HG03378 (cell line): ENCODE results near the gene OBSCN.
"Not testable (repeated sequence)": the region's sequence is repeated elsewhere in the genome, so short reads cannot be mapped to it uniquely, and the experiment has no call there.

Experiments
- ATAC-seq: cut with Tn5 transposase; IDR thresholded peaks from one replicate; pipeline ENCODE4 v1.9.1; 2021; ENCODE audit warnings: mild to moderate bottlenecking, moderate library complexity; ENCODE audit not compliant: unreplicated experiment

The OBSCN gene

DNA sequence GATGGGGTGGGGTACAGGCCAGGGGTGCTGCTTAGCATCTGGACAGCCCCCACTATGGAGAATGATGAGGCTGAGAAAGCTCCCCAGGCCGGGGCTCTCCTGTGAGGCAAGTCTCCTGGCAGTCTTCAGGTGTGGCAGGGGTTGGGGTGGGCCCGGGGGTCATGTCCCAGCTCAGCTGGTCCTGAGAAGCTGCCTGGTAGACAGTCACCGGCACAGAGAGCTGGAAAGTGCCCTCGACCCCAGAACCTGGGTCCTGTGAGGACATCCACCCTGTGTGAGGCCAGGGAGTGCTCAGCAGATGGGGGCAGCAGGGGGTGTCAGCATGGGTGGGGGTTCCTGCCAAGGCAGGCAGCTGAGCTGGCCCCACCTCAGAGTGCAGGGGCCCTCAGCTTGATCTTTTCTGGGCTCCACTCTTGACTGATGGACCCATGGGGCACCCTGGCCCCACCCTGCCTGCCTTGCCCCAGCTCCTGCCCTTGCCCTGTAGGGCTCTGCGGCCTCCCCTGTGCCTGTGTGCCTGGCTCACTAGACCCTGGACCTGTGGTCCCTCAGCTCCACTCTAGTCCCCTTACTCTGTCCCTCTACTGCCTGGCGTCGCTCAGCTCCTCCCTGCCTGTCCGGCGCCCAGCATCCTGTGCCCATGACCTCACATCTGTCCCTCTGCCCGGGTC is 36.5 kb upstream of the OBSCN start:
- ATAC-seq: no peak

DNA sequence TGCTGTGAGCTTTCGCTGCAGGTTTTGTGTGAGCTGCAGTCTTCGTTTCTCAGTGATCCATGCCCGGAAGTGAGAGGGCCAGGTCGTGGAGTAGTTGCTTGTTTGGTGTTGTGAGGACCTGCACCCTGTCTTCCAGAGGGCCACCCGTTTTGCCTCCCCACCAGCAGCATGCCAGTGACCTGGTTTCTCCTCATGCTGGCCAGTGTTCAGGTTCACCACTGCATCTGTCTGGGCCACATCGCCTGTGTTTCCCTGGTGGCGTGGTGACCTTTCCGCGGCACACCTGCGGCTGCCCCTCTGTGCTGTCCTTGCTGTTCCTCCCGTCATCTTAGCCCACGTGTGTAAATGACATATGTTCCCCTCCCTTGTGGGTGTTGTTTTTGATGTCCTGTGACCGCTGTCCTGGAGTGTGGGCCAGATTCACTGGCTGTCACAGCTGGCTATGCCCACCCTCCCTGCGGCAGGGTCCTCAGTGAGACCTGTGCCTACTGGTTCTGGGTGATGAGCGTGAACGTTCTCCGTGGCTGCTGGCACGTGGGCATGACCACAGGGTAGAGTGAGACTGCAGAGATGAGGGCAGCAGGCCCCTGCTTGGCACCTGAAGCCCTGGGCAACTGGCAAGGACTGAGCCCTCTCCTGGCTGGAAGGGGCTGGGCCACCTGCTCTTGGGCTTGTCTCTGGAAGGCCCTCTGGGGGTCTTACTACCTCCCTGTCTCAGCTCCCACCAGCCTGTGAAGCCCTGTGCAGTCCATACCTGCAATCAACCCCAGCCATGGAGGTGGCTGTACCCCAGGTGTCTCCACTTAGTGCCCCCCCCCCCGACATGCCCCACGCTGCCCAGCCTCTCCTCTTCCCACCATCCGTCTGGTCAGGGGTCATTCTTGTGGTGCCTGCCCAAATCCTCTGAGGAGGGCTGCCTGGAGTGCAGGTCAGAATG is 35.0 kb upstream of the OBSCN start:
- no peak for ATAC-seq

DNA sequence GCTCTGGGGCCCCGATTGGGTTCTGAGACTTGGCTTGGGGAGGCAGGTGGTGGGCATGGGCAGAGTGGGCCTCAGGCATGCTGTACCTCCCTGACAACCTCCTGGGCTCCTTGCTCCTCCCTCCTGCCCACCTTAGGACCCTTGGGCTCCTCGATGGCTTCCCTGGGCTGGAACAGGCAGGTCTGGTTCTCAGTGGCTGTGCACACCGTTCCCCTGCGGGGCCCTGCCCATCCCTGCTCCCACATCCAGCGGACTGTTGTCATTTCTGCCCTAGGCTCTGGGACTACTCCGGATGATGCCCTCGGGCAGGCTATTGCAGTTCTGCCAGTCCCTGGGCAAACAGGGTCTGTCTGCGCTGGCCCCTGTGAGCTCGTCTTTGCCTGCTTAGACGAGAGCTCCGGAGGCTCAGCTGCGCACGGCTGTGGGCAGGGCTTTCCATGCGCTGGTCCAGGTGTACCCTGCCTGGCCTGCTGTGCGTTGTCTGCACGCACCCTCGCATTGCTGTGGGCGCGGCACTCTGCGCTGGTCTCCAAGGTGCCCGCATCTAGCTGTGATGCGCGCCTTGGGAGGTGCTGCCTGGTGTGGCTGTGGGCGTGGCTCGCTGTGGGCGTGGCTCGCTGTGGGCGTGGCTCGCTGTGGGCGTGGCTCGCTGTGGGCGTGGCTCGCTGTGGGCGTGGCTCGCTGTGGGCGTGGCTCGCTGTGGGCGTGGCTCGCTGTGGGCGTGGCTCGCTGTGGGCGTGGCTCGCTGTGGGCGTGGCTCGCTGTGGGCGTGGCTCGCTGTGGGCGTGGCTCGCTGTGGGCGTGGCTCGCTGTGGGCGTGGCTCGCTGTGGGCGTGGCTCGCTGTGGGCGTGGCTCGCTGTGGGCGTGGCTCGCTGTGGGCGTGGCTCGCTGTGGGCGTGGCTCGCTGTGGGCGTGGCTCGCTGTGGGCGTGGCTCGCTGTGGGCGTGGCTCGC is 34.0 kb upstream of the OBSCN start:
- not testable (repeated sequence) for ATAC-seq

DNA sequence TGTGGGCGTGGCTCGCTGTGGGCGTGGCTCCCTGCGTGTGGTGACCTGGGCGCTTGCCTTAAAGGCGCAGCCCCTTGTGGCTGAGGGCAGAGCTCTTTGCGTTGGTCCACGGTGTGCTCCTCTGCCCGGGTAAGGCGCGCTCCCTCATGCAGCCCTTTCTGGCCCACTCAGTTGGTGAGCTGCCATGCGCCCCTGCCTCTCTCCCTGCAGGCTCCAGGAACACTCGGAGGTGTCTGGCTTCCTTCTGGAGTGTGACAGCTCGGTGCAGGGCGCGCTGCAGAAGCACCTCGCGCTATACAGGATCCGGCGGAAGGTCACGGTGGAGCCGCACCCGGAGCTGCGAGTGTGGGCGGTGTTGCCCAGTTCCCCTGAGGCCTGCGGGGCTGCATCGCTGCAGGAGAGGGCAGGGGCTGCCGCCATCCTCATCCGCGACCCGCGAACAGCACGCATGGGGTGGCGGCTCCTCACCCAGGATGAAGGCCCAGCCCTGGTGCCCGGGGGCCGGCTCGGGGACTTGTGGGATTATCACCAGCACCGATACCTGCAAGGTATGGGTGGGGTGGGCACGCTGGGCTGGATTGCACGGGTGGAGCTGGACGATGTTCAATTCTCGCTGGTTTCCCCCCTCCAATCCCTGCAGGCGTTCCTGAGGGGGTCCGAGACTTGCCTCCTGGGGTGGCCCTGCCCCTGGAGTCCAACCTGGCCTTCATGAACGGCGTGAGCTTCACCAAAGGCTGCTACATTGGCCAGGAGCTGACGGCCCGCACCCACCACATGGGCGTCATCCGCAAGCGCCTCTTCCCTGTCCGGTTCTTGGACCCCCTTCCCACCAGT is 33.1 kb upstream of the OBSCN start:
- no peak for ATAC-seq

DNA sequence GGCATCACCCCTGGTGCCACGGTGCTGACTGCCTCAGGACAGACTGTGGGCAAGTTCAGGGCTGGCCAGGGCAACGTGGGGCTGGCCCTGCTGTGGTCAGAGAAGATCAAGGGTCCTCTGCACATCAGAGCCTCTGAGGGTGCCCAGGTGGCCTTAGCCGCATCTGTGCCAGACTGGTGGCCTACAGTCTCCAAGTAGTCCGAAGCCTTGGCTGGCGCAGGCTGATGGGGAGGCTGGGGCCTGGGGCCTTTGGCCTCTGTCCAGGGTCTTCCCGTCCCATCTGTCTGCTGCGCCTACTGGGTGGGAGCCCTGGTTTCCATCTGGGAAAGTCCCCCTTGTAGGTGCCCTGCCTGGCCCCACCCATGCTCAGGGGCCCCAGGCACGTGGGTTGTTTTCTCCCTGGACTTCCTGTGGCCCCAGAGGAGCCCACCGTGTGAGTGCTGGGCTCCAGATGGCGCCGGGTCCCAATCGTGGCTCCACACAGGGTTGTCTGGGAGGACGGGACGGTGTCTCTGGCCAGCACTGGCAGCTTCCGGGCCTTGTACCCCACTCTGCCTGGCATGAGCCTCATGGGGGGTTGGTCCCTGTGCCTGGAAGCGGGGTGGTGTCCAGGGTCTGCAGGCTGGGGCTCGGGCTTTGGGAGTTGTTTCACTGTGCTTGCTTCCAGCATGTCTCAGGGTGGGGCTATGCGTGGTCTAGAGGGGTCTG is 32.4 kb upstream of the OBSCN start:
- ATAC-seq: no peak

DNA sequence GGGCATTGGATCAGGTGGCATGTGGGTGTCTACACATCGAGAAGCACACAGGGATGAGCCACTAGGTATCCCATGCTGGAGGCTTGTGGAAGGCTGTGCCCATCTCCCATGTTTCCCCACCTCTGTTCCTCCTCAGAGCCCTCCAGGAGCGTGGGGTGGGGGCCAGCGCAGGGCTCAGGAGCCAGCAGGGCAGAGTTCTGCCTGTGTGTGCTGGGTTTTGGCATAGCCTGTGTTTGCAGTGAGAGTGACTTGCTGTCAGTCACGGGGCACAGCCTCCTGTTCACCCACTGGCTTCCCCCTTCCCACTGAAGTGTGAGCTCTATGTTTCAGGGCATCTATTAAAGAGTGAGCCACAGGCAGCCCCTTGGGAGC is 31.8 kb upstream of the OBSCN start:
- no peak for ATAC-seq

DNA sequence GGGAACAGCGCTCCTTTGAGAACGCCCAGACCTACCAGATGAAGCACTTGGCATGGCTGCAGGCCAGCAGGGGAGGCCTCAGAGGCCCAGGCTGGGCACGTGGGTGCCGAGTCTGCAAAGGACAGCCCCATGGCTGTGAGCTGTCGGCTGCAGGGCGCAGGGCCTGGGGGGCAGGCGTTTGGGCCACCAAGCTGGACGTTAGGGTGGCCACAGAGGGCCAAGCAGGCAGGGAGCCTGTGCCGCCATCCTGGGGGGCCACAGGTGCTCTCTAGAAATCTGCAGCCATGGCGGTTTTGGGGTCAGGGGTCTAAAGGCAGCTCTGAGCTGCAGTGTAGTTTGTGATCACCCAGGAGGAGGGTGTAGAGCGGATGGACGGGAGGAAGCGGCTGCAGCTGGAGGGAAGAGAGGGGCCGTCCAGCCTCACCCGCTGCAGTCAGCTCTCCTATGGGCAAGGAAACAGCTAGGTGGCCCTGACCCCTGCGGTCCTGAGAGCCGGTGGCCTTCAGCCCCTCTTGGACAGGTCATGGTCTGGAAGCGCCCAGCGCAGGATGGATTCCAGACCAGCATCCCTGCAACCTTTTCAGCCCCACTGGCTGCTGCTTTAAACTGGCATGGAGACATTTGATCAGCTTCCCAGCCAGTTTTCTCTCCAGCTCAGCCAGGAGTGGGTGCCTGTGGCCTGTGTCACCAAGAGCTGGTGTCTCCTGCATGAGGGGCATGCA is 31.2 kb upstream of the OBSCN start:
- ATAC-seq: no peak

DNA sequence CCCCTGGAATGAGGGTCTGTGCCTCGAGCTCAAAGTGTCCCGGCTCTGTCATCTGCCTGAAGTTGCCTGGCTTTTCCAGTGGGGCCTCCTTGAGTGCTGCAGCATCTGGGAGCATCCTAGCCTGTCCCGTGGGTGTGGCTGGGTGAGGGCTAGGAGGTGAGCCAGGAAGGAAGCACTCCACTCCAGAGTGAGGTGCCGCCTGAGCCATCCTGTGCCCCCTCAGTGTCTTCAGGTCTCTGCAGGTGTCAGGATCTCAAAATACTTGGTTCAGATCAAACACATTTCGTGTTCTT is 30.7 kb upstream of the OBSCN start:
- ATAC-seq: no peak

DNA sequence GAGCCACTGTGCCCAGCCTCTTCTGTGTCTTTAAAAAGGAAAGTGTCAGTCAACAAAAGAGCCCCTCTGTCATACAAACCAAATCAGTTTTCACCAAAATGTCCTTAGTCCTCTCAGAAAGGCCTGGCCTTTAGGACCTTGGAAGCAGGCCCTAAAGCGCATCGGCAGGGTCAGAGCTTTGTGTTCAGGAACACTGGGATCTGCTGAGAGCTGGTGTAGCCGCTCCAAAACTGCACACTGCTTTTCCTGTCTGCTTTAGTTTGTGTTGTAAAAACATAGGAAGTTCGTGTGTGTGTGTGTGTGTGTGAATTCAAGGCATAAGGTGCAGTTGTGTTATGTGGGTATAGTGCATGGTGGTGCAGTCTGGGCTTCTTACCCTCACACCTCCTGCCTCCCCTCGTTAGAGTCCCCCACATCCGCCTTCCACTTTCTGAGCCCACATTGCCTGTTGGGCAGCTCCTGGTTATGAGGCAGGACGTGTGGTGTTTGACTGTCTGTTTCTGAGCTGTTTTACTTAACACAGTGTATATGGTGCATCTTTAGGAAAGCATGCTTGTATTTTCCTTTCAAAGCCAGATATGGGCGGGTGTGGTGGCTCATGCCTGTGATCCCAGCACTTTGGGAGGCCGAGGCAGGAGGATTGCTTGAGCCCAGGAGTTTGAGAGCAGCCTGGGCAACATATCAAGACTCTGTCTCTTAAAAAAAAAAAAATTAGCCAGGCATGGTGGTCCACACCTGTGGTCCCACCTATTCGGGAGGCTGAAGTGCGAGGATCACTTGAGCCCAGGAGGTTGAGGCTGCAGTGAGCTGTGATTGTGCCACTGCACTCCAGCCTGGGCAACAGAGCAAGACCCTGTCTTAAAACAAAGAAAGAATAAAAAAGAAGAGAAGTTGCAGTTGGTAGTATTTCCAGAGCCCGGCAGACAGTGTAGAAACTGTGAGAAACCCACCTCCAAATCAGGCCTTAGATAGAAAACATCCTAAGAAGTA is 29.8 kb upstream of the OBSCN start:
- no peak for ATAC-seq

DNA sequence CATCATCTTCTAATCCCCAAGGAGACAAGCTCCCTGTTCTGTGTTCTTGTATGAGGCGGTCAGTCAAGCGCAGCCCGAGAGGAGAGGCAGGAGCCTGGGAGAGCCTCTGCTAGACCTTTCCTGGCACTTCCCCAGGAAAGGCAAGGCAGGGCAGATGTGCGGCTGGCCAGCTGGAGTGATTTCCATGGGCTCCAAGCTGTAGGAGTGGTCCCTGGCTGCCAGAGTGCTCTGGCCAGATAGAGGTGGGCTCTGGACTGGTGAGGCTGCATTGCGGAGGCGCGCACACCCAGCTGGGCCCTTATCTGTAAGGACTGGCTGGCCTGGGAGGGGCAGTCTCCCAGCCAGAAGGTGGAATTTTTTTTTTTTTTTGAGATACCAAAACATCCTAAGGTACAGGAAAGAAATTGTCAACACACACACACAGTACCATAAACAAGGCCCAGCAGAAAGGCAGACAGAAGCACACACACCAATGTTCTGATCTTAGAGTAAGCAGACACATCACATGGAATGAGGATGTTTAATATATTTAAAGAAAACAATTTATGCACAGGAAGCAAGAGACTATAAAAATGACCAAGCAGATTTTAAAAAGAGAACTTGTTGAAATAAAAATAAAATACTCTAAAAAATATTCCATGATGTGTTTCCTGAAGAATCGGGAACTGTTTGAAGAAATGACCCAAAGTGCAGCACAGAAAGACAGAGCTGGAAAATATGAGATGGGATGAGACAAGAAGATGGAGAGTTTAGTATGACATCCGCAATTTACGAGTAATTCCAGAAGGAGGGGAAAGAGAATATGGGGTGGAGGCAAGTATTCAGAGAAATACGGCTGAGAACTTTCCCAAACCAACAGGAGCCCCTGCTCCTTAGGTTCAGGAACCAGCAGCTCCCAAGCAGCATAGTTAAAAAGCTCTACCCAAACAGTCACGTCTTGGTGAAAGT is 28.8 kb upstream of the OBSCN start:
- ATAC-seq: no peak

DNA sequence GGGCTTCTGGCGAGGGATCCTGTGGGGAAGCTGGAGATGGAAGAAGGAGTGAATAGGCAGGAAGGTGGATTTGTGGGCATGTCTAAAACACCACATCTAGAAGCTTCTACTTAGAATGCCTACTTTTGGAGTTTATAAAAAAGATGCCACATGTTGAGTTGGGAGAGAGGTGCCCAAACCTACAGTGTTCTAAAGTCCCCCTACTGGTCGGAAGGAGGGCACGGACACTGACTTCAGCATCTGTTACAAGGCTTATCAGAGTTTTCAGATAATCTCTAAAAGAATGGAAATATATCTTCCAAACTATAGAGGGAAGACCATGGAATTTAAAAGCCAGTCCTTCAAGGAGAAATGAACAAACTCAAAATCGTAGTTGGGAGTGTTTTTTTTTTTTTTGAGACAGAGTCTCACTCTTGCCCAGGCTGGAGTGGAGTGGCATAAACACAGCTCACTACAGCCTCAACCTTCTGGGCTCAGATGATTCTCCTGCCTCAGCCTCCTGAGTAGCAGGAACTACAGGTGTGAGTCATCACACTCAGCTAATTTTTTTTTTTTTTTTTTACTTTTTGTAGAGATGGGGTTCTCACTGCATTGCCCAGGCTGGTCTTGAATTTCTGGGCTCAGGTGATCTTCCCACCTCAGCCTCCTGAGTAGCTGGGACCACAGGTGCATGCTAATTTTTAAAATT is 27.4 kb upstream of the OBSCN start:
- ATAC-seq: no peak

DNA sequence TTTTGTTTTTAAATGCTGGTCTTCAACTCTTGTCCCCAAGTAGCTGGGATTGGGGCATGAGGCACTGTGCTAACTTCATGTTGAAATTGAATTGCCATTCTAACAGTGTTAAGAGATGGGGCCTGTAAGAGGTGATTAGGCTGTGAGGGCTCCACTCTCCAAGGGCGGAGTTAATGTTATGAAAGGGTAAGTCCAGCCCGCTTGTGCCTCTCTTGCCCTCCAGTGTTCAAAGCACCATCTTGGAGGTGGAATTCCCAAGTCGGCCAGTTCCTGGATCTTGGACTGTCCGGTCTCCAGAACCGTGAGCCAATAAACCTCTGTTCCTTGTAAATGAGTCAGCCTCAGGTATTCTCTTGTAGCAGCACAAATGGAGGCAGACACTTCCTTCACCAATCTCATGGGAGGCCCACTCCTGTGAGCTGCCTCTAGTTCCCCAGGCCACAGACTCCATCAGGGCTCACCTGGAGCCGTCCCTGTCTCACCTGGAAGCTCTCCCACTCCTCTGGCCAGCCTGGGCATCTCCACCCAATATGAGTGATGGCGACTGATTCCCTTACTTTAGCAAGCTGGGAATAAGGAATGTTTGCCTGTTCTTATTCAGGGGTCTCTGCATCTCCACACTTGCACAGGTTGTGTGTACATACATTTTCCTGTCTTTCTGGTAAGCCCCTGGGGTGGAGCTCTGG is 26.7 kb upstream of the OBSCN start:
- no peak for ATAC-seq

DNA sequence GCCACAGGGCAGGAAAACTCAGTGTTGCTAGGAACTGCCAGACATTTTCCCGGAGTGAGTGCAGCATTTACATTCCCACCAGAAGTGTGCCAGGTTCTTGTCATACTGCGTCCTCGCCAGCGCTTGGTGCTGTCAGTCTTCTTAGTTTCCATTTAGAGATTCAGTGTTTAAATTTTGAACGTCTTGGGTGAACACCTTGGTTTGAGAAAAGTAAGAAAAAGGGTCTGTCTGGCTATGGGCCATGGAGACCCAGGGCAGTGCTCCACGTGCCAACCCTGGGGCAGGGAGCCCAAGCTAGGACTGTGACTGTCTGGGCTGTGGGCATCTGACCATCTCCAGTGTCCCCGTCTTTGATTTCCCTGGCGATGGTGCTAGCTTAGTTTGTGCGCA is 26.2 kb upstream of the OBSCN start:
- ATAC-seq: no peak

DNA sequence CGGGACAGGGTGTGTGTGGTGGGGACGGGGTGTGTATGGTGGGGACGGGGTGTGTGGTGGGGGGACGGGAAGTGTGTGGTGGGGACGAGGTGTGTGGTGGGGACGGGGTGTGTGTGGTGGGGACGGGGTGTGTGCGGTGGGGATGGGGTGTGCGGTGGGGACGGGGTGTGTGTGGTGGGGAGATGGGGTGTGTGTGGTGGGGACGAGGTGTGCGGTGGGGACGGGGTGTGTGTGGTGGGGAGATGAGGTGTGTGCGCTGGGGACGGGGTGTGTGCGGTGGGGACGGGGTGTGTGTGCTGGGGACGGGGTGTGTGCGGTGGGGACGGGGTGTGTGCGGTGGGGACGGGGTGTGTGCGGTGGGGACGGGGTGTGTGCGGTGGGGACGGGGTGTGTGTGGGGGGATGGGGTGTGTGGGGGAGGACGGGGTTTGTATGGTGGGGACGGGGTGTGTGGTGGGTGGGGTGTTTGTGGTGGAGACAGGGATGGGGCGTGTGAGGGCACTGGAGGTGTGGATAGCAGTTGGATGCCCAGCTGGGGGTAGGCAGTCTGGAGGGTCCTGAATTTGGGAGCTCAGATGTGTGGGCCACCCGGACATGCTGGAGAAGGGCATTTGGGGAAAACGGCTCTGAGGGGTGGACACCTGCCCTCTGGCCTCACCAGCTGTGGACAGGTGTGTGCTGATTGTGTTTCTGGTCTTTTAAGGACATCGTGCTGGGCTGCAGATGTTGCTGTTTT is 25.4 kb upstream of the OBSCN start:
- ATAC-seq: no peak

DNA sequence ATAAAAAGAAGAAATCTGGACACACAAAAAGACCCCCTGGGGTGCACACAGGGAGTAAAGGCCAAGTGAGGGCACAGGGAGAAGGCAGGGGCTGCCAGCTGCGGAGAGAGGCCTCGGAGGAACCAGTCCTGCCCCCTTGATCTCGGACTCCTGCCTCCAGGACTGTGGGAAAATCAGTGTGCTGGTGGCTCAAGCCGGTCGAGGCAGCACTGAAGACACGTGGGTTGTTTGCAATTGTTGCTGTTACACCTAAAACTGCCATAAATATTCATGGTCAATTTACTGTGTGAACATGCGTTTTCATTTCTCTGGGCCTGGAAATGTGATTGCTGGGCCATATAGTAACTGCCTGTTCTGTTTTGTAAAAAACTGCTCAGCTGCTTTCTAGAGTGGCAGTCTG is 23.7 kb upstream of the OBSCN start:
- ATAC-seq: no peak
